ENCODE data around the gene CMIP. TPM values are rescaled to one million over a fixed set of nuclear protein-coding genes. Genes with fewer than 3 reads are reported as not detected.

Gene CMIP
- total and polyA plus RNA-seq, 10 of the 15 experiments (the other 5 are each of a cell fraction or from before 2014, with no cell fraction given), result 1.2 to 43.2 (median 4.4) TPM

GRCh38 chr16:81496321-81496720, 51.7 kb downstream of the CMIP start (continued):
- TF ChIP-seq BMI1 (IDR thresholded peaks at IDR 0.05; ENCODE audit: borderline replicate concordance), result no peak
- TF ChIP-seq, protein P1, sequence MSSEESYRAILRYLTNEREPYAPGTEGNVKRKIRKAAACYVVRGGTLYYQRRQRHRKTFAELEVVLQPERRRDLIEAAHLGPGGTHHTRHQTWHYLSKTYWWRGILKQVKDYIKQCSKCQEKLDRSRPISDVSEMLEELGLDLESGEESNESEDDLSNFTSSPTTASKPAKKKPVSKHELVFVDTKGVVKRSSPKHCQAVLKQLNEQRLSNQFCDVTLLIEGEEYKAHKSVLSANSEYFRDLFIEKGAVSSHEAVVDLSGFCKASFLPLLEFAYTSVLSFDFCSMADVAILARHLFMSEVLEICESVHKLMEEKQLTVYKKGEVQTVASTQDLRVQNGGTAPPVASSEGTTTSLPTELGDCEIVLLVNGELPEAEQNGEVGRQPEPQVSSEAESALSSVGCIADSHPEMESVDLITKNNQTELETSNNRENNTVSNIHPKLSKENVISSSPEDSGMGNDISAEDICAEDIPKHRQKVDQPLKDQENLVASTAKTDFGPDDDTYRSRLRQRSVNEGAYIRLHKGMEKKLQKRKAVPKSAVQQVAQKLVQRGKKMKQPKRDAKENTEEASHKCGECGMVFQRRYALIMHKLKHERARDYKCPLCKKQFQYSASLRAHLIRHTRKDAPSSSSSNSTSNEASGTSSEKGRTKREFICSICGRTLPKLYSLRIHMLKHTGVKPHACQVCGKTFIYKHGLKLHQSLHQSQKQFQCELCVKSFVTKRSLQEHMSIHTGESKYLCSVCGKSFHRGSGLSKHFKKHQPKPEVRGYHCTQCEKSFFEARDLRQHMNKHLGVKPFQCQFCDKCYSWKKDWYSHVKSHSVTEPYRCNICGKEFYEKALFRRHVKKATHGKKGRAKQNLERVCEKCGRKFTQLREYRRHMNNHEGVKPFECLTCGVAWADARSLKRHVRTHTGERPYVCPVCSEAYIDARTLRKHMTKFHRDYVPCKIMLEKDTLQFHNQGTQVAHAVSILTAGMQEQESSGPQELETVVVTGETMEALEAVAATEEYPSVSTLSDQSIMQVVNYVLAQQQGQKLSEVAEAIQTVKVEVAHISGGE (CRISPR knock-in tag; IDR thresholded peaks at IDR 0.05), result no peak
- TF ChIP-seq ASH2L (IDR thresholded peaks at IDR 0.05; ENCODE audit: borderline replicate concordance, low read depth), result no peak
- no peak for TF ChIP-seq SUZ12 (IDR thresholded peaks at IDR 0.05; ENCODE audit: unreplicated experiment)
- TF ChIP-seq FOXM1 (IDR thresholded peaks at IDR 0.05; ENCODE audit: low read depth, low read length), result no peak
- TF ChIP-seq, protein P2, sequence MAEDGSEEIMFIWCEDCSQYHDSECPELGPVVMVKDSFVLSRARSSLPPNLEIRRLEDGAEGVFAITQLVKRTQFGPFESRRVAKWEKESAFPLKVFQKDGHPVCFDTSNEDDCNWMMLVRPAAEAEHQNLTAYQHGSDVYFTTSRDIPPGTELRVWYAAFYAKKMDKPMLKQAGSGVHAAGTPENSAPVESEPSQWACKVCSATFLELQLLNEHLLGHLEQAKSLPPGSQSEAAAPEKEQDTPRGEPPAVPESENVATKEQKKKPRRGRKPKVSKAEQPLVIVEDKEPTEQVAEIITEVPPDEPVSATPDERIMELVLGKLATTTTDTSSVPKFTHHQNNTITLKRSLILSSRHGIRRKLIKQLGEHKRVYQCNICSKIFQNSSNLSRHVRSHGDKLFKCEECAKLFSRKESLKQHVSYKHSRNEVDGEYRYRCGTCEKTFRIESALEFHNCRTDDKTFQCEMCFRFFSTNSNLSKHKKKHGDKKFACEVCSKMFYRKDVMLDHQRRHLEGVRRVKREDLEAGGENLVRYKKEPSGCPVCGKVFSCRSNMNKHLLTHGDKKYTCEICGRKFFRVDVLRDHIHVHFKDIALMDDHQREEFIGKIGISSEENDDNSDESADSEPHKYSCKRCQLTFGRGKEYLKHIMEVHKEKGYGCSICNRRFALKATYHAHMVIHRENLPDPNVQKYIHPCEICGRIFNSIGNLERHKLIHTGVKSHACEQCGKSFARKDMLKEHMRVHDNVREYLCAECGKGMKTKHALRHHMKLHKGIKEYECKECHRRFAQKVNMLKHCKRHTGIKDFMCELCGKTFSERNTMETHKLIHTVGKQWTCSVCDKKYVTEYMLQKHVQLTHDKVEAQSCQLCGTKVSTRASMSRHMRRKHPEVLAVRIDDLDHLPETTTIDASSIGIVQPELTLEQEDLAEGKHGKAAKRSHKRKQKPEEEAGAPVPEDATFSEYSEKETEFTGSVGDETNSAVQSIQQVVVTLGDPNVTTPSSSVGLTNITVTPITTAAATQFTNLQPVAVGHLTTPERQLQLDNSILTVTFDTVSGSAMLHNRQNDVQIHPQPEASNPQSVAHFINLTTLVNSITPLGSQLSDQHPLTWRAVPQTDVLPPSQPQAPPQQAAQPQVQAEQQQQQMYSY (CRISPR knock-in tag; IDR thresholded peaks at IDR 0.05), result no peak
- TF ChIP-seq CHD2 (IDR thresholded peaks at IDR 0.05; ENCODE audit: borderline replicate concordance, low read depth, low read length), result no peak
- TF ChIP-seq ETV6 (conservative IDR thresholded peaks at IDR 0.05 in 1 of 2, IDR thresholded peaks at IDR 0.05 in 1 of 2; ENCODE audit: borderline replicate concordance in 1 of 2, low read depth in 1 of 2), result no peak

All from GM12878 (cell line).